HepG2 (cell line): ENCODE data around the gene FAM89B. TPM values are rescaled to one million over a fixed set of nuclear protein-coding genes. Genes with fewer than 3 reads are reported as not detected.

Source experiments
- ATAD3A ChIP-seq: sonication (generic); formaldehyde crosslinking; IDR thresholded peaks from 2 replicates; pipeline ENCODE4 v1.4.0; 2020; ENCODE audit warnings: missing genetic modification reagents
- HDAC2 ChIP-seq: sonication (generic); formaldehyde crosslinking; IDR thresholded peaks from 2 replicates; pipeline ENCODE4 v1.4.0; 2020; ENCODE audit warnings: missing genetic modification reagents
- IRF2 ChIP-seq: IDR thresholded peaks from 2 replicates; pipeline ENCODE4 v1.6.1; 2018; ENCODE audit warnings: missing genetic modification reagents, missing compliant biosample characterization
- KLF12 ChIP-seq: sonication (generic); formaldehyde crosslinking; IDR thresholded peaks from 2 replicates; pipeline ENCODE4 v1.4.0; 2020; ENCODE audit warnings: missing genetic modification reagents, borderline replicate concordance
- MATR3 ChIP-seq: sonication (generic); formaldehyde crosslinking; IDR thresholded peaks from 2 replicates; pipeline ENCODE4 v1.4.0; 2020; ENCODE audit warnings: missing genetic modification reagents
- MED1 ChIP-seq: sonication (generic); formaldehyde crosslinking; IDR thresholded peaks from 2 replicates; pipeline ENCODE4 v1.4.0; 2020; ENCODE audit warnings: missing genetic modification reagents
- RBM39 ChIP-seq: fragments of 200-400 bp; formaldehyde crosslinking; IDR thresholded peaks from one replicate; pipeline ENCODE4 v1.6.1; 2018; ENCODE audit warnings: antibody characterized with exemption, mild to moderate bottlenecking, low read depth, low read length; ENCODE audit not compliant: poor library complexity, severe bottlenecking
- REST ChIP-seq, 2 experiments: IDR thresholded peaks; 2 replicates each; pipeline ENCODE4 v1.6.1; 2011 to 2012; ENCODE audit warnings: low read length in 2 of 2, borderline replicate concordance in 1 of 2, low read depth in 1 of 2, mild to moderate bottlenecking in 1 of 2, moderate library complexity in 1 of 2
- RXRA ChIP-seq: sonication (generic); formaldehyde crosslinking; IDR thresholded peaks from 2 replicates; pipeline ENCODE4 v1.5.1; 2020; ENCODE audit warnings: missing genetic modification reagents
- SNAPC5 ChIP-seq: sonication (generic); formaldehyde crosslinking; IDR thresholded peaks from 2 replicates; pipeline ENCODE4 v1.8.1; 2023; ENCODE audit warnings: mild to moderate bottlenecking, missing genetic modification reagents, borderline replicate concordance
- TIGD3 ChIP-seq: sonication (generic); formaldehyde crosslinking; IDR thresholded peaks from 2 replicates; pipeline ENCODE4 v1.5.1; 2020; ENCODE audit warnings: mild to moderate bottlenecking, missing genetic modification reagents, borderline replicate concordance
- ZFY ChIP-seq: sonication (generic); formaldehyde crosslinking; IDR thresholded peaks from 2 replicates; pipeline ENCODE4 v1.4.0; 2020; ENCODE audit warnings: missing genetic modification reagents
- ZNF10 ChIP-seq: sonication (generic); formaldehyde crosslinking; IDR thresholded peaks from 2 replicates; pipeline ENCODE4 v1.4.0; 2020; ENCODE audit warnings: mild to moderate bottlenecking, low read depth, missing genetic modification reagents, borderline replicate concordance
- ZNF674 ChIP-seq: sonication (generic); formaldehyde crosslinking; IDR thresholded peaks from 2 replicates; pipeline ENCODE4 v1.5.0; 2020; ENCODE audit warnings: low read depth, mild to moderate bottlenecking, missing genetic modification reagents
- ZNF776 ChIP-seq: sonication (generic); formaldehyde crosslinking; IDR thresholded peaks from 2 replicates; pipeline ENCODE4 v1.4.0; 2020; ENCODE audit warnings: mild to moderate bottlenecking, missing genetic modification reagents
- polyA plus RNA-seq, 8 experiments: library from polyadenylated mRNA; depleted of rRNA in 3 of 8; stranded (reverse) in 7 of 8; unstranded in 1 of 8; fragments of >200 nt; fragmentation: Illumina TruSeq in 4 of 8; extraction: Trizol in 4 of 8; gene quantifications; 2 replicates each; pipeline versions ENCODE4 v1.2.1 to v1.2.3, GENCODE V29; 2011 to 2016; ENCODE audit warnings: low read depth in 4 of 8, missing spikeins in 1 of 8, mixed read lengths in 1 of 8; ENCODE audit not compliant: insufficient read depth in 1 of 8
- total RNA-seq, 5 experiments: library from RNA; depleted of rRNA; stranded (reverse); fragments of >200 nt; fragmentation: Illumina TruSeq; extraction: Trizol; gene quantifications; 2 replicates each; pipeline ENCODE4 v1.2.3, GENCODE V29; 2016; ENCODE audit warnings: low read depth in 1 of 5
- TF ChIP-seq, protein P1 (sequence below): sonication (generic); formaldehyde crosslinking; IDR thresholded peaks from 2 replicates; pipeline ENCODE4 v1.5.1; 2020; ENCODE audit warnings: missing genetic modification reagents, mild to moderate bottlenecking, borderline replicate concordance

Gene FAM89B
- total and polyA plus RNA-seq, 2 of the 13 experiments (the other 11 are each of a cell fraction or from before 2014, with no cell fraction given) = 5.7 to 8.0 TPM

GRCh38 chr11:65574109-65574810 lies 1.9 kb downstream of the FAM89B start (continued):
- TF ChIP-seq ATAD3A (CRISPR knock-in tag) = no peak
- no peak for TF ChIP-seq ZNF674 (CRISPR knock-in tag)
- TF ChIP-seq TIGD3 (CRISPR knock-in tag) = no peak
- TF ChIP-seq IRF2 (CRISPR knock-in tag) = no peak
- TF ChIP-seq REST (IDR thresholded peaks at IDR 0.05; ENCODE audit: borderline replicate concordance in 1 of 2, low read depth in 1 of 2, low read length in 2 of 2) = no peak
- TF ChIP-seq, protein P1, sequence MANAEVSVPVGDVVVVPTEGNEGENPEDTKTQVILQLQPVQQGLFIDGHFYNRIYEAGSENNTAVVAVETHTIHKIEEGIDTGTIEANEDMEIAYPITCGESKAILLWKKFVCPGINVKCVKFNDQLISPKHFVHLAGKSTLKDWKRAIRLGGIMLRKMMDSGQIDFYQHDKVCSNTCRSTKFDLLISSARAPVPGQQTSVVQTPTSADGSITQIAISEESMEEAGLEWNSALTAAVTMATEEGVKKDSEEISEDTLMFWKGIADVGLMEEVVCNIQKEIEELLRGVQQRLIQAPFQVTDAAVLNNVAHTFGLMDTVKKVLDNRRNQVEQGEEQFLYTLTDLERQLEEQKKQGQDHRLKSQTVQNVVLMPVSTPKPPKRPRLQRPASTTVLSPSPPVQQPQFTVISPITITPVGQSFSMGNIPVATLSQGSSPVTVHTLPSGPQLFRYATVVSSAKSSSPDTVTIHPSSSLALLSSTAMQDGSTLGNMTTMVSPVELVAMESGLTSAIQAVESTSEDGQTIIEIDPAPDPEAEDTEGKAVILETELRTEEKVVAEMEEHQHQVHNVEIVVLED = peak; percentile 31; the same call in 1 of the 2 replicates
- TF ChIP-seq HDAC2 (CRISPR knock-in tag) = peak; percentile 28; the same call in 1 of the 2 replicates
- TF ChIP-seq ZNF10 = no peak
- peak; percentile 24; the same call in 1 of the 2 replicates for TF ChIP-seq MED1 (CRISPR knock-in tag)
- TF ChIP-seq KLF12 = peak; percentile 61; the same call in 1 of the 2 replicates
- peak; percentile 29 for TF ChIP-seq RBM39
- no peak for TF ChIP-seq SNAPC5 (CRISPR knock-in tag)
- 0 out of 2 replicates have a peak, but pooled peaks have one; percentile 40 for TF ChIP-seq ZNF776 (CRISPR knock-in tag)
- TF ChIP-seq MATR3 (CRISPR knock-in tag) = no peak
- TF ChIP-seq RXRA (CRISPR knock-in tag) = peak; percentile 58; the same call in 1 of the 2 replicates
- TF ChIP-seq ZFY (CRISPR knock-in tag) = peak; percentile 53
- TF ChIP-seq, all 625 proteins: peak for 111
